ENCODE measurements around the gene ADAMTS14. TPM values are rescaled to one million over a fixed set of nuclear protein-coding genes. Genes with fewer than 3 reads are reported as not detected.

Gene ADAMTS14
- total and polyA plus RNA-seq, 11 donors = 0.11 to 3.8 (median 0.37) TPM; not detected in 1

DNA sequence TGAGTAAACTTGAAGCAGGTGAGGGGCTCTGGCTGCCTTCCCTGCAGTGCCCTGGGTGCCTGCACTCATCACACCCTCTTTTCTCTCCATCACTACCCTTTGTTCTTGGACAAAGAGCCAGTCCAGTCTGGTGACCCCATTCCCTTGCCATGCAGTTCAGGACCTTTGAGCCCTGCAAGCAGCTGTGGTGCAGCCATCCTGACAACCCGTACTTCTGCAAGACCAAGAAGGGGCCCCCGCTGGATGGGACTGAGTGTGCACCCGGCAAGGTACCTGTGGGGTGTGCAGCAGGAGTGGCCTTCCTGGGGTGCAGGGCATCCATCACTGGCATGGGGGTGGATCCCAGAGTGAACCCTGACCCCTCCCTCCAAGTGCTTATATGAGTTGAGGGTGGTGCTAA, 64.2 kb downstream of the ADAMTS14 start:
- intact Hi-C loops (cut with DNase I) = no loop called here
- H3K27me3 ChIP-seq = no peaks in the 10 kb centered on the region
- no peaks in the 10 kb centered on the region for H3K9me3 ChIP-seq
- no peak overlapping the region for H3K27ac ChIP-seq
- peak in 2 of 5 donors; percentile 15 to 51 for DNase-seq
- no peak for TF ChIP-seq POLR2A (IDR thresholded peaks at IDR 0.05)
- TF ChIP-seq CTCF (IDR thresholded peaks at IDR 0.05) = no peak
- no peak overlapping the region for H3K4me3 ChIP-seq
- ATAC-seq = no peak
- WGBS, 4 donors = 94 to 100% (median 99%) methylated on average over 3 of the region's 3 CpGs; no CpG with 5 or more reads in 1 of the 4 donors
- H3K4me1 ChIP-seq = peaks cover 0 to 3% (median 0%) of the 10 kb centered on the region in 12 donors
- H3K36me3 ChIP-seq = no peaks in the 10 kb centered on the region

GRCh38 chr10:70737250-70737649, 64.9 kb downstream of the ADAMTS14 start:
- H3K36me3 ChIP-seq = no peaks in the 10 kb centered on the region
- DNase-seq (peak in 2 of 5 donors; percentile 18 to 24), ATAC-seq (no peak)
- H3K4me3 ChIP-seq = no peak overlapping the region
- TF ChIP-seq CTCF (IDR thresholded peaks at IDR 0.05) (no peak), POLR2A (IDR thresholded peaks at IDR 0.05) (no peak)
- no peaks in the 10 kb centered on the region for H3K27me3 ChIP-seq
- 89 to 94% (median 90%) methylated on average over 5 to 6 of the region's 6 CpGs for WGBS, 4 donors
- H3K27ac ChIP-seq = no peak overlapping the region
- no peaks in the 10 kb centered on the region for H3K9me3 ChIP-seq
- intact Hi-C loops (cut with DNase I) = no loop called here
- peaks cover 0 to 10% (median 4%) of the 10 kb centered on the region in 12 donors for H3K4me1 ChIP-seq

DNA sequence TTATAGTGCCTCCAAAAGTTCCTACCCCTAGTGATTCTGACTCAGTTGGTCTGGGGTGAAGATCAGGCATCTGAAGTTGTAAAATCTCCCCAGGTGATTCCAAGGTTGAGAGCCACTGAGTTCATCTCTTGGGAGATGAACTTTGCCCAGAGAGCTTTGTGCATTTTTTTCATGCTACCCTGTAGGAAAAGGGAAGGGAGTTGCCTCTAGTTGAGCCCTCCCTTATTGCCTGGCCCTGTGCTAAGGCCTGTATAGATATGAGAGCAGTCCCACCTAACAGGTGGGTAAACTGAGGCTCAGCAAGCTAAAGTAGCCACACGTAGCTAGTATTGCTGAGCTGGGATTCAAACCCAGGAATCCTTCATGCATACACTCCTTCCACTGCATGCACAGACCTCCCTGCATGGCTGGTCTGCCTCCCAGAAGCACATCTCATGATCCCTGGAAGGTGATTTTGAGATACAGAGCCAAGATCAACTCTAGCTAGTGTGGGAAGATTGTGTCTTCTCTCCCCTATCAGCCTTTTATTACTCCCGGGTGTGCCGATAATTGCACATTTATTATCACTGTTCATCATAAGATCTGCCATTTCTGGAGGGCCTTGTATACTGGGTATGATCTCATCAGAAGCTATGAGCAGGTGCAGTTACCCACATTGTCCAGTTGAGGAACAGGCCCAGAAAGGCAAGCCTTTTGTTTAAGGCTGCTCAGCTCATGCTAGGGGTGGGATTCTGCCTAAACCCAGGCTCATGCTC, 65.9 kb downstream of the ADAMTS14 start:
- no peak for ATAC-seq
- Histone ChIP-seq H3K27me3 (no peaks in the 10 kb centered on the region), H3K36me3 (no peaks in the 10 kb centered on the region), H3K27ac (no peak overlapping the region), H3K4me3 (no peak overlapping the region), H3K9me3 (no peaks in the 10 kb centered on the region), H3K4me1 (peaks cover 0 to 19% (median 13%) of the 10 kb centered on the region in 12 donors)
- DNase-seq = no peak
- TF ChIP-seq CTCF (IDR thresholded peaks at IDR 0.05) (no peak), POLR2A (IDR thresholded peaks at IDR 0.05) (no peak)
- 79 to 94% (median 86%) methylated on average over 3 of the region's 3 CpGs for WGBS, 4 donors
- intact Hi-C loops (cut with DNase I) = no loop called here

- no peaks in the 10 kb centered on the region for H3K9me3 ChIP-seq
- DNase-seq (peak in 2 of 5 donors; percentile 22 to 31), ATAC-seq (no peak)
- no peaks in the 10 kb centered on the region for H3K36me3 ChIP-seq
- TF ChIP-seq POLR2A (IDR thresholded peaks at IDR 0.05) (no peak), CTCF (IDR thresholded peaks at IDR 0.05) (no peak)
- H3K4me1 ChIP-seq = peaks cover 0 to 25% (median 16%) of the 10 kb centered on the region in 12 donors
- intact Hi-C loops (cut with DNase I) = no loop called here
- no peak overlapping the region for H3K4me3 ChIP-seq
- H3K27me3 ChIP-seq = no peaks in the 10 kb centered on the region
- 77 to 91% (median 90%) methylated on average over 11 to 12 of the region's 12 CpGs for WGBS, 4 donors
- H3K27ac ChIP-seq = no peak overlapping the region
These were observed 66.4 kb downstream of the ADAMTS14 start for GRCh38 chr10:70738761-70739121.
